Middle frontal gyrus (tissue), 1 donor: ENCODE measurements around the gene GOLGA6L10.
"Not testable (repeated sequence)": the region's sequence is repeated elsewhere in the genome, so short reads cannot be mapped to it uniquely, and the experiment has no call there.

Source experiments
- DNase-seq: peaks from one replicate; pipeline ENCODE4 v3.0.0-alpha.2; 2015; ENCODE audit warnings: low spot score; ENCODE audit errors: extremely low spot score

The GOLGA6L10 gene

GRCh38 chr15:82343851-82344250 lies 5.4 kb downstream of the GOLGA6L10 start:
- DNase-seq = not testable (repeated sequence)

DNA sequence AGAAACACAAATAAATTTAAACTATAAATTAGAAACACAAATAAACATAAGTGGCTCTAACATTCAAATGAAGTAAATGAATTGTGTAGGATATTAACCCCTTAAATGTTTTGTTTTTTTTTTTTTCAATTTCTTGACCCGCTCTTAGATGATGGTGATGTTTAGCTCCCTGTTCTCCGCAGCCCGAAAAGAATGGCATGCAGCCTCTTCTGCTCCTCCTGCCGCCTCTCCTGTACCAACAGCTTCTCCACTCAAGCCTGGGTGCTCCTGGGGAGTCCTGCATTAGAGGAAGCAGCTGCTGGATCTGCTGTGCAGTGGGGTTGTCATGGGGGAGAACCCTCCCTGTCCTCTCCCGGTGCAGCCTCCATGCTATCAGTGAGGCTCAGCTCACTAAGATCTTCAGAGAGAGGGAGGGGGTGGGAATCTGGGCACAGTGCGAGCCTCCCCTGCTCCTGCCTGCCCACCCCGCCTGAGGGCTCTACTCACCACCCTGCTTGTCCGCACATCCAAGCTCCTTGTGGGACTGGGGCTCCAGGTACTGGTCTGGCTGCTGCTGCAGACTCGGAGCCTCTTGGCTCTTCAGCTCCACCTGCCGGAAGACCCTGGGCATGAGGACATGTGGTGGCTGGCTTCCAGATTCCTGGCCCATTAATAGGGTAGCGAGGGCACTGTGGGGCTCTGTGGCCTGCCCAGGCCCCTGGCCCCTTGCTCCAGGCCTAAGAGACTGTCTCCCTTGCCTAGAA lies 6.5 kb downstream of the GOLGA6L10 start:
- not testable (repeated sequence) for DNase-seq

GRCh38 chr15:82338573-82338972 lies 10.7 kb downstream of the GOLGA6L10 start:
- not testable (repeated sequence) for DNase-seq

GRCh38 chr15:82338053-82338452 lies 11.2 kb downstream of the GOLGA6L10 start:
- DNase-seq = not testable (repeated sequence)

DNA sequence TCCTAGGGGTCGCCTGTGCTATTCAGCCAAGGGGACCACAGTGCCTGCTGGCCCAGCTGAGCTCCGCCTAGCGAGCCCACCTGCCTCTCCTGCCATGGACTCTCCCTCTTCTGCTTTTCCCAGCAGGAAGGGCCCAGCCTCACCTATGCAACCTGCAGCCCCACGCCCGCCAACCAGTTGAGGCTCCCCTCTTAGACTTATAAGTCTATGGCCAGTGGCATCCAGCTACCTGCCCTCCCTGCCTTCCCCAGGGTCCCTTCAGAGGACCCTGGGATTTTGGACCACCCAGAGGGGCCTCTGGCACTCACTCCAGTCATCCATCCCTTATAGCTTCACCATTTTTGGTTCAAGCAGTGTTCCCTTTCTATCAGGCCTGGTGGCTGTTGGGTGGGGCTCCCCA lies 12.2 kb downstream of the GOLGA6L10 start:
- not testable (repeated sequence) for DNase-seq

DNA sequence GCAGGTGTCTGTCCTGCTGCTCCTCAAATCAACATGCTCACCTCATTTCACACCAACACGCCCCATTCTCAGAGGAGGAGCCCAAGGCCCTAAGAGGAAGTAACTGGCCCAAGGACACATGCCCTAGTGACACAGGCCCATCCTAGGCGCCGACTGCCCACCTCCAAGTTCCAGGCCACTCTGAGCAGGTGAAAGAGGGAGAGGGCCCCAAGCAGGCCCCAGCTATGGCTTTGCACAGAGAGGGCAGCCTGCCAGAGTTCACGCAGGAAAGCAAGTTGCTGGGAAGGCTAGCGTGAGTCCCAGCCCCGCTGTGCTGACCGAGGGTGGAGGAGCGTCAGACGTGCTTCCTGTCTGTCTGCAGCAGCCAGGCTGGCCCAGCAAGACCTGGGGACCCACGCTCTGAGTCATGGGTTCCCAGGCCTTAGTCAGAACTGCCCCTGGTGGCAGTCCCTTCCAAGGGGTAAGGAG lies 13.1 kb downstream of the GOLGA6L10 start:
- DNase-seq = not testable (repeated sequence)

GRCh38 chr15:82335006-82335405 lies 14.3 kb downstream of the GOLGA6L10 start:
- not testable (repeated sequence) for DNase-seq

DNA sequence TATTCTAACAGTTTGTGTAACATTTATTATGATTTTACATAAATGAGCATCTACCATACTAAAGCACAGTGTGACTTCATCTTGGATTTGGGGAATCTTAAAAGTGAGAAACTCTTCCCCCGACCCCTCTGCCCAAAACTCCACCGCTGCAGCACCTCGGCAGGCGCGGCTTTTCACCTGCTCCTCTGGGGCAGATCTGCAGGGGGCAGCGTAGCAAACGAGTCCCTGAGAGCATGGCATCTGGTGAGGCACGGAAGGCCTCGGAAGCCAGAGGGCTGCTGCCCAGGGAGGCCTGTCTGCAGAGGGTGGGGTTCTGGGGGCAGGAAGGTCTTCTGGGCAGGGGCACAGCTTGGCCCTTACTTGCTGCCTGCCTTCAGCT lies 14.7 kb downstream of the GOLGA6L10 start:
- not testable (repeated sequence) for DNase-seq

- not testable (repeated sequence) for DNase-seq
These were observed 15.4 kb downstream of the GOLGA6L10 start for GRCh38 chr15:82333603-82334553.

DNA sequence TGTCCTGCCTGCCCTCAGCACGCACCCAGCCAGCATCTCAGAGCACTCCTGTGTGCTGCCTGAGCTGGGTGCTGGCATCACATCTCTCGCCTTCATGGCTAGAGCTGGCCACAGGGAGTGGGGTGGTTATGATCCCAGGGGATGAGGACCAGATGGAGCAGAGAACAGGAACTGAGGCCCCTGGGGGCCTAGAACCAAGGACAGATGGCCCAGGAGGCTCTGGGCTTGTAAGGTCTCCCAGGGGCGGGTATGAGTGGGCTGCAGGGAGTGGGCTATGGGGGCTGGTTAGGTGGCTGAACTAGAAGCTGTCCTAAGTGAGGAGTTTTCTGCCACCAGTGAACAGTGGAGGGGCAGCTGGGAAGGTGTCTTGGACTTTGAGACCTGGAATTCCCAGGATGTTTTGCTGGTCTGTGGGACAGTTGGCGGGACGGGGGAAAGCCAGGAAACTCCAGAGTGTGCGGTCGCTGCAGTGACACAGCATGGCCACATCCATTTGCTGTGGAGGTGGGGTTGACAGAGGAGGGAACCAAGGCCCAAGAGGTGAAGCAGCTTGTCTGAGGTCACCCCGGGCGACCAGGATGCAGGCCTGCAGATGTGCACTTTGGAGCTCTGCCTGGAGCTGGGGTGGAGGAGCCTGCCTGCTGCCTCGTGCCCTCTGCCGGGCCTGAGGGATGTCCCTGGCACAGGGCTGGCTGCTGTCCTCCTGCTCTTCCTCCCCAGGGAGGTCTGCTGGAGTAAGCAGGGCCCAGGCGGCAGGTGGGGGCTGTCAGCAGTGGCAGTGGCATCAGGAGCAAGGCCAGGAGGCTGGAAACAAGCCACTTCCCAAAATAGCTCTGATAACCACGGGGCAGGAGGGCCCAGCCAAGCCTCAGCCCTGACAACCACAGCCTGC lies 16.3 kb downstream of the GOLGA6L10 start:
- DNase-seq = not testable (repeated sequence)

DNA sequence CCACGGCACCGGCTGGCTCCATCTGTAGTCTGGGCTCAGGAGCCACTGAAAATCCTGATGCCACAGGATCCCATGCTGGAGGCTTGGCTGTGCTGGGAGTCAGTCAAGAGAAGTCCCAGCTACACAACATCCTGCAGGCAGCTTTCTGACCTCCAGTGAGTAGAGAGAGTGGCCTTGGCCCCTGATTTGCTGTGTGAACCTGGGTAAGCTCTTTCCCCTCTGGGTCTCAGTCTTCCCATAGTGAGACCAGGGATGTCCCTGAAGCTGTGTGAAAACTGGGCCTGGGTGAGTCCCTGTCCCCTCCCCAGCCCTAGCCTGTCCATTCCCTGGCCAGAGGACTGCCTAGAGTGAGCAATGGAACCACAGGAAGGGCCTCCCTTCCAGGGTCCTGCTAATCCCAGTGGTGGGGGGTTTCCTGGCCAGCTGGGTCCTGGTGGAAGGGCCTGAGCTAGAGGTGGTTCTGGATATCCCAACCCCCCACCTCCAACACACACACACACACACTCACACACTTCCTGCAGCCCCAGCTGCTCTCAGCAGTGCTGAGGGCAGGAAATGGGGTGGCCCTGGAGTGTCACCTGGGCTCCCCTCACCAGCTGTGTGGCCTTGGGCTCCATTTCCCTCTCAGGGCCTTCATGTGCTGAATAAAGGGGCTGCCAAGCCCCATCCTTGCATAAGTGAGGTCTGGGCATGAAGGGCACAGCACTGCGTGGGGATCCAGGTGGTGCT lies 17.5 kb downstream of the GOLGA6L10 start:
- not testable (repeated sequence) for DNase-seq

DNA sequence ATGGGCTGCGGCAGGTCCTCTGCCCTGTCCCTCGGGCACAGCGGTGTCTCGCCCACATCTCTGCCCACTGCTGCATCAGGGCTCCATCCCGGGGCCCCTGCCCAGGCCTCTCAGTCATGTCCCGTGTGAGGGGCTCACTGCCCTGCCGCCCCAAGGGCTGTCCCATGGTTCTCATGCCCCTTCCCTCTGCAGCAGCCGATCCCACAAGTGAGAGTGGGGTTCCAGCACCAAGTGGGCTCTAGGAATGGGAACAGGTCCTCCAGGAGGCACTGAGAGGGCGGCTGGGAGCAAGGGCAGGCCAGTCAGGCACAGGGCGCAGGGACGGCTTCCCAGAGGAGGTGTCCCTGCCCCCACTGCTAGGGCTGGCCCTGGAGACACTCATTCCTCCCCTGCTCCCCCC lies 18.4 kb downstream of the GOLGA6L10 start:
- not testable (repeated sequence) for DNase-seq

- not testable (repeated sequence) for DNase-seq
These were observed 20.2 kb downstream of the GOLGA6L10 start for GRCh38 chr15:82329039-82329438.

DNA sequence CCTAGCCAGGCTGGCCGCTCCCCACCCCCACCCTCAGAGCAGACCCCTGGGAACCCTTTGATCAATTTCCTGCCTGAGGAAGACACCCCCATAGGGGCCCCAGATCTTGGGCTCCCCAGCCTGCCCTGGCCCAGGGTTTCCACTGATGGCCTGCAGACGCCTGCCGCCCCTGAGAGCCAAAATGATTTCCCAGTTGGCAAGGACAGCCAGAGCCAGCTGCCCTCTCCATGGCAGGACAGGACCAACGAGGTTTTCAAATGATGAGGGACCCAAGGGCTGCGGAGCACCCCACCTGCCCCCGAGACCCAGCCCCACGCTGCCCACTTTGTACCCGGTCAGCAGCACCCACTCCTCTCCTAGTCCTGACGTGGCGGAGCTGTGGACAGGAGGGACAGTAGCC lies 21.9 kb downstream of the GOLGA6L10 start:
- not testable (repeated sequence) for DNase-seq

DNA sequence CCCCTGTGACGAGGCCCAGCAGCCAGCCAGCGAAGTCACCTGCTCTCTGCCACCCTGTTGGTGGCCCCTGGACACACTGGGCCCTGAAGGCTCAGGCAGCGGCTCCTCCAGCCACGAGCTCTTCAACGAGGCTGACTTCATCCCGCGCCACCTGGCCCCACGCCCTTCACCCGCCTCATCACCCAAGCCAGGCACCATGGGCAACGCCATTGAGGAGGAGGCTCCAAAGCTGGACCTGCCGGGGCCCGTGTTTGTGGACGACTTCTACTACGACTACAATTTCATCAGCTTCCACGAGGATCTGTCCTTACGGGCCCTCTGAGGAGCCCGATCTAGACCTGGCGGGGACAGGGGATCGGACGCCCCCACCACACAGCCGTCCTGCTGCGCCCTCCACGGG lies 22.4 kb downstream of the GOLGA6L10 start:
- not testable (repeated sequence) for DNase-seq

DNA sequence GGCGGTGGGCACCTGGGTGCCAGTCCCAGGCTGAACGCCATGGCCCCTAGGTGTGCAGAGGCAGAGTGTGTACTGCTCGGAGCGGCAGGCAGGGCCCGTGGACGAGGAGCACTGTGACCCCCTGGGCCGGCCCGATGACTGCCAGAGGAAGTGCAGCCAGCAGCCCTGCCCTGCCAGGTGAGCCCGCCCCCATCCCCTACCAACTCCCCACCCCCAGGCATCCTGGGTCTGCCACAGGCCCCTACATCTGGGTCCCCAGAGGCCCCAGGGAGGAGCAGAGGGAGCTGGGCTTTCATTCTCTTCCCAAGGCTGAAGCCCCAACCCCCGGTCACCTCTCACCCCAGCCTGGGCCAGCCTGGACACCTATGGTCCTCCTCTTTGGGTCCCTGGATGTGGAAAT lies 23.6 kb downstream of the GOLGA6L10 start:
- DNase-seq = not testable (repeated sequence)

- DNase-seq = not testable (repeated sequence)
These were observed 24.4 kb downstream of the GOLGA6L10 start for GRCh38 chr15:82324831-82325230.

DNA sequence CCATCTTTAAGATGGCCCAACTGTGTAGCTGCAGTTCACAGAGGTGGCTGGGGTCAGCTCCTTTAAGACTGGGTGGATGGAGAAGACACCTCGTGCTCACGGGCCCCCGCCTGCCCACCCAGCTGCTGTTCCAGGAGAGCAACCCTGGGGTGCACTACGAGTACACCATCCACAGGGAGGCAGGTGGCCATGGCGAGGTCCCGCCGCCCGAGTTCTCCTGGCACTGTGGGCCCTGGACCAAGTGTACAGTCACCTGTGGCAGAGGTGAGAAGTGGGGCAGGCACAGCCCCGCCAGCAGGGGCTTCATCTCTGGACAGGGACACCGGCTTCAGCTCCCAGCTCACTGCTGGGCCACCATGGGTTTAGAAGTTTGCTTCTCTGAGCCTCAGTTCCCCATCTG lies 26.8 kb downstream of the GOLGA6L10 start:
- DNase-seq = not testable (repeated sequence)

DNA sequence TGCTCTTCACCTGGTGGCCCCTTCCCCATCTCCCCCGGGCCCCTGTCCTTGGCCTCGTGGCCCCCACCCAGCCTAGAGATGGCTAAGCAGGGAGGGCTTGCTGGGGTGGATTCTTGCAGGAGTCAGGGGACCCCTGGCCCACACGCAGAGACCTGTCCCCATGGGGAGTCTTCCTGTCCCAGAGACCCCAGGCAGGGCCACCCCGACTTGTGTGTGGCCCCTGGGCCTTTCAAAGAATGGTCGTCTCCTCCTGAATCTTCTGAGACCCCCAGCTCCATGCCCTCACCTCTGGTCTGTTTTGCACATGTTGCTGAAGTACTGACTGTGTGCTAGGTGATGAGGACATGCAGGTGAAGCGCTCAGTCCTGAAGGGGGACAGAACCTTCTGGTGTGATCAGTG lies 28.4 kb downstream of the GOLGA6L10 start:
- DNase-seq = not testable (repeated sequence)
